Loucy (cell line): ENCODE measurements around the gene PFKL.

ENCODE experiments used
- H2AFZ ChIP-seq: fragments of 200-600 bp; sonication (generic); 2 replicates; pipeline ENCODE4 v1.6.0; 2016; ENCODE audit warnings: antibody characterized with exemption, mild to moderate bottlenecking, low read length, moderate library complexity
- H3F3A ChIP-seq: fragments of 200-600 bp; 2 replicates; pipeline ENCODE4 v1.6.0; 2016; ENCODE audit warnings: antibody characterized with exemption, low read depth, mild to moderate bottlenecking
- H3K27me3 ChIP-seq: fragments of 200-600 bp; sonication (generic); 2 replicates; pipeline ENCODE4 v1.6.1; 2014; ENCODE audit warnings: low read length, mild to moderate bottlenecking; ENCODE audit not compliant: insufficient read depth, poor library complexity, severe bottlenecking
- H3K36me3 ChIP-seq: fragments of 200-600 bp; sonication (generic); 2 replicates; pipeline ENCODE4 v1.6.1; 2016; ENCODE audit warnings: low read length; ENCODE audit not compliant: insufficient read depth
- H3K4me1 ChIP-seq: fragments of 200-600 bp; sonication (generic); 2 replicates; pipeline ENCODE4 v1.5.1; 2014; ENCODE audit warnings: low read length, mild to moderate bottlenecking; ENCODE audit not compliant: insufficient read depth, poor library complexity, severe bottlenecking
- H3K4me2 ChIP-seq: fragments of 200-600 bp; sonication (generic); 2 replicates; pipeline ENCODE4 v1.6.0; 2014; ENCODE audit warnings: antibody characterized with exemption, low read length, low read depth, mild to moderate bottlenecking; ENCODE audit not compliant: poor library complexity, severe bottlenecking
- H3K4me3 ChIP-seq: fragments of 200-600 bp; sonication (generic); 2 replicates; pipeline ENCODE4 v1.5.1; 2014; ENCODE audit warnings: low read length, mild to moderate bottlenecking, mixed read lengths; ENCODE audit not compliant: poor library complexity, severe bottlenecking
- H3K79me2 ChIP-seq: fragments of 200-600 bp; sonication (generic); 2 replicates; pipeline ENCODE4 v1.6.1; 2014; ENCODE audit warnings: low read length; ENCODE audit not compliant: insufficient read depth
- H3K9ac ChIP-seq: fragments of 200-600 bp; sonication (generic); 2 replicates; pipeline ENCODE4 v1.6.0; 2014; ENCODE audit warnings: mild to moderate bottlenecking, low read depth, low read length, moderate library complexity; ENCODE audit not compliant: poor library complexity, severe bottlenecking
- H3K9me2 ChIP-seq: fragments of 200-600 bp; sonication (generic); replicated peaks from 2 replicates; pipeline ENCODE4 v1.6.1; 2016; ENCODE audit warnings: low read depth, low read length, mixed read lengths
- H3K9me3 ChIP-seq: fragments of 200-600 bp; sonication (generic); 2 replicates; pipeline ENCODE4 v1.6.1; 2014; ENCODE audit warnings: mild to moderate bottlenecking, antibody characterized with exemption, low read length, low read depth; ENCODE audit not compliant: insufficient read depth
- H4K20me1 ChIP-seq: fragments of 200-600 bp; sonication (generic); 2 replicates; pipeline ENCODE4 v1.6.0; 2014; ENCODE audit warnings: antibody characterized with exemption, low read length, mild to moderate bottlenecking; ENCODE audit not compliant: insufficient read depth, poor library complexity, severe bottlenecking
- CTCF ChIP-seq: fragments of 200-600 bp; sonication (generic); conservative IDR thresholded peaks from 2 replicates; pipeline ENCODE4 v1.5.1; 2014; ENCODE audit warnings: mild to moderate bottlenecking, antibody characterized with exemption, low read length
- EZH2phosphoT487 ChIP-seq: fragments of 200-600 bp; IDR thresholded peaks from 2 replicates; pipeline ENCODE4 v1.6.1; 2018; ENCODE audit warnings: antibody characterized with exemption, mild to moderate bottlenecking, moderate library complexity, borderline replicate concordance

The PFKL gene

GRCh38 chr21:44295163-44295573 lies 4.7 kb upstream of the PFKL start:
- no peak overlapping the region for H3K9ac ChIP-seq
- H3F3A ChIP-seq = no peaks in the 10 kb centered on the region
- no peaks in the 10 kb centered on the region for H3K27me3 ChIP-seq
- peaks cover under 1% of the 10 kb centered on the region; the same call in 1 of the 2 replicates for H3K79me2 ChIP-seq
- H3K4me1 ChIP-seq = peaks cover 5% of the 10 kb centered on the region
- H3K4me3 ChIP-seq = no peak overlapping the region
- H3K36me3 ChIP-seq = no peaks in the 10 kb centered on the region
- no peak overlapping the region for H2AFZ ChIP-seq
- TF ChIP-seq EZH2phosphoT487 (no peak), CTCF (no peak)
- no peaks in the 10 kb centered on the region for H3K9me2 ChIP-seq
- no peaks in the 10 kb centered on the region for H4K20me1 ChIP-seq
- H3K4me2 ChIP-seq = no peak overlapping the region
- H3K9me3 ChIP-seq = no peaks in the 10 kb centered on the region

GRCh38 chr21:44295646-44296045 lies 4.2 kb upstream of the PFKL start:
- Histone ChIP-seq H4K20me1 (peaks cover 4% of the 10 kb centered on the region), H3K9me2 (no peaks in the 10 kb centered on the region), H3K9ac (no peak overlapping the region), H3K4me2 (no peak overlapping the region), H3F3A (no peaks in the 10 kb centered on the region), H3K27me3 (no peaks in the 10 kb centered on the region), H3K4me1 (peaks cover 6% of the 10 kb centered on the region), H2AFZ (no peak overlapping the region), H3K9me3 (no peaks in the 10 kb centered on the region), H3K4me3 (no peak overlapping the region), H3K36me3 (no peaks in the 10 kb centered on the region), H3K79me2 (peaks cover 6% of the 10 kb centered on the region)
- no peak for TF ChIP-seq EZH2phosphoT487
- TF ChIP-seq CTCF = no peak

- TF ChIP-seq EZH2phosphoT487 (no peak), CTCF (no peak)
- H3K27me3 ChIP-seq = no peaks in the 10 kb centered on the region
- H3K36me3 ChIP-seq = no peaks in the 10 kb centered on the region
- no peak overlapping the region for H3K4me3 ChIP-seq
- H3K4me1 ChIP-seq = peaks cover 10% of the 10 kb centered on the region
- H3K9me3 ChIP-seq = no peaks in the 10 kb centered on the region
- no peaks in the 10 kb centered on the region for H3K9me2 ChIP-seq
- peaks cover 10% of the 10 kb centered on the region for H3K79me2 ChIP-seq
- H3K4me2 ChIP-seq = no peak overlapping the region
- peaks cover 8% of the 10 kb centered on the region for H4K20me1 ChIP-seq
- no peak overlapping the region for H3K9ac ChIP-seq
- no peaks in the 10 kb centered on the region for H3F3A ChIP-seq
- no peak overlapping the region for H2AFZ ChIP-seq
These were observed 3.7 kb upstream of the PFKL start for GRCh38 chr21:44296103-44296519.
